KG1 (cell line): ENCODE data around the gene KRTAP10-5.
"Not testable (repeated sequence)": the region's sequence is repeated elsewhere in the genome, so short reads cannot be mapped to it uniquely, and the experiment has no call there.

ENCODE experiments used
- DNase-seq: peaks from one replicate; lab custom pipeline; 2025; lab: John Stamatoyannopoulos, UW

Gene KRTAP10-5

DNA sequence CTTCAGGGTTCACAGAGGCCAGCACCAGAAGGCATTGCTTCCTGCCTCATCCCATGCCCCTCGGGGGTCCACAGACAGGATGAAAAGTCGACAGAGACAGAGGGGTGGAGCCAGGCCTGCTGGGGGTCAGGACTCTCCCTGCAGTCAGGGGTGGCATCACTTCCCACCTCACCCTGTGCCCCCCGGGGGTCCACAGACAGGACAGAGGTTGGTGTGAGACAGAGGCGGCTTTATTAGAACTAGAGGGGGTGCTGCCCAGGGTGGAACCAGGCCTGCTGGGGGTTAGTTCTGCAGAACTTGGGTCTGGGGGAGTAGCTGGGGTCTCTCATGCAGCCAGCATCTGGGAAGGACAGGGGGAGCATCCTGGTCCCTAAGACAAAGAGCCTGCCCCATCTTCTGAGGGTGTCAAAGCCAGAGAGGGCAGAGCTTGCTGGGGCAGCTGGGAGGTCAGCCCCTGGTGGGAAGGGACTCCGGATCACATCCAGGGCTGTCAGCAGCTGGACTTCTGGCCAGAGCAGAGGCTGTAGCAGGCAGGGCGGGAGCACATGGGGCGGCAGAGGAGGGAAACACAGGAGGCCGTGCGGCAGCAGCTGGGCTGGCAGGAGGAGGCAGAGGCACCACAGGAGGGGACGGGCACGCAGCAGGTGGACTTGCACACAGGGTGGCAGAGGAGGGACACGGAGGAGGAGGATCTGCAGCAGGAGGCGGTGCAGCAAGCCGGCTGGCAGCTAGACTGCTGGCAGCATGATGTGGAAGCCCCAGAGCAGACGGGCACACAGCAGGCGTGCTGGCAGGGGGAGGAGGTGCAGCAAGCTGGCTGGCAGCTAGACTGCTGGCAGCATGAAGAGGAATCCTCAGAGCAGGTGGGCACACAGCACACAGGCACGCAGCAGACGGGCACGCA lies 10.7 kb upstream of the KRTAP10-5 start:
- not testable (repeated sequence) for DNase-seq

DNA sequence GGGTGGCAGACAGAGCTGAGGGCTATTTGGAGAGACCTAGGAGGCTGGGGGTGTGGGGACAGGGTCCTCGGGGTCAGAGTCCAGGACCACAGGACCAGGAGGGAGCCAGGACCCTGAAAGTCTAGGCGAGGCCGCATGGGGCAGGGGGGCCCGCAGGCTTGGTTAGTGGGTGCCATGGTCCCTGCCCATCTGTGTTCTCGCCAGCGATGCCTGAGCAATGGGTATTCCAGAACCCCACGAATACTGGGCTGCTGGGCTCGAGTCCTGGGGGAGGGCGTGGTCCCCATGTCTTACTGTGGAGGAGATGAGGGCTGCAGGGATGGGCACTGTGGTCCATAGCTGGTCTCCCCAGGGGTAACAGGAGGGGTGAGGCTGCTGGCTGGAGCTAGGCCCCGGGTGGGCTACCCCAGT lies 9.9 kb upstream of the KRTAP10-5 start:
- DNase-seq: no peak

DNA sequence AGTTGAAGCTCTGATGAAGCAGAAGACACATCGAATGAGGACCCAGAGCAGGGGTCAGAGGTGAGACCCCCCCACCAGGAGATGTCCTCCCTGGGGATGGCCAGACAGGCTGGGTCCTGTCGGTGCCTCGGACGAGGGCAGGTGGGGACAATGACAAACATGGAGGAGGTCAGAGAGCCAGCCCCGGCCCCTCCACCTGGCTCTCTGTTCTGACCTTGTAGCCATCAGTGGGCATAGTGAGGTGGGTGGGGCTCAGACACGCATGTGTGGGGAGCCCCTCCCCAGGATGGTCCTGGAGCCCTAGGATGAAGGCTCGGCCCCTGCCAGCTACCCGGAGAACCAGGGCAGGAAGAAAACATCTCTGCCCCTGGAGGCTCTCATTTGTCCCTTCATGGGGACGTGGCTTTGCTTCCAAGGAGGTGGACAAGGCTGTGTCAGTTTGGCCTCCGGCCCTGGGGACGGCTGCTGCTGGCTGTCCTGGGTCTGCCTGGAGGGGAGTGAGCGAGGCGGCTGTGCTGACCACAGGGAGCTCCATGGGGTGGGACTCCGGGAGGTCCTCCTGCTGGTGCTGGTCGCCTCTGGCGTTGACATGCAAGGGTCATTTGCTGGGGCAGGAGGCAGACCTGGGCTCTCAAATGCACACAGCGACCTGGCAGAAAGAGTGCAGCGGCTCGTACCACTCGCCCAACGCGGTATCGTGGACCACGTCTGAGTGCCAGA lies 9.3 kb upstream of the KRTAP10-5 start:
- no peak for DNase-seq

DNA sequence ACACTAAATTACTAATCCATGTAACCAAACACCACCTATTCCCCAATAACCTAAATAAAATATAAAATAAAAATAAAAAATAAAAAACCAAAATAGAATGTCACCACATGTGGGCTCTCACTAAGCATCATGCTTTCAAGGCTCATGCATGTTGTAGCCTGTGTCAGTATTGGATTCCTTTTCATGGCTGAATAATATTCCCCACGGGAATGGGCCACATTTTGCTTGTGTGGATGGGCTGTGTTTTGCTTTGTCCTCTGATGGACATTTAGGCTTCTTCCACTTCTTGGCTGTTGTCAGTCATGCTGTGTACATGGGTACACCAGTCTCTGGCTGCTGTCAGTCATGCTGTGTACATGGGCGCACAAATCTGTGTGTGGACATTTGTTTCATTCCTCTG lies 8.7 kb upstream of the KRTAP10-5 start:
- no peak for DNase-seq

DNA sequence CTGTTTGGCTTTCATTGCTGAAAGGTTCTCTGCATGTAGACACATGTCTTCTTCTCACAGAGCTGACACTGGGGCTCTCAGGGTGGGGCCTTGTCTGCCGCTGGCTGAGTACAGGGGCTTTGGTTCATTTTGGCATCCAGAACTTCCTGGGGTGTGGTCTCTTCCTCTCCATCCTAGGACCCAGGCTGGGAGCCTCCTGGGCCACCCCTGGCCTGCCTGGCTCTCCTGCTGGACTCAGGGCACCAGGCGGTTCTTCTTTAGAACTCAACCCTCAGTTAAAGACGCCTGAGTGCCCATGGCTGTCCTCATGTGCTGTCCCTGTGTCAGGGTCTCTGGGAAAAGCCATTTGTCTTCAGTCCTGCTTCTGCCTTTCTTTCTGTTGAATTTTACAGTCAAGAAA lies 5.5 kb upstream of the KRTAP10-5 start:
- no peak for DNase-seq

DNA sequence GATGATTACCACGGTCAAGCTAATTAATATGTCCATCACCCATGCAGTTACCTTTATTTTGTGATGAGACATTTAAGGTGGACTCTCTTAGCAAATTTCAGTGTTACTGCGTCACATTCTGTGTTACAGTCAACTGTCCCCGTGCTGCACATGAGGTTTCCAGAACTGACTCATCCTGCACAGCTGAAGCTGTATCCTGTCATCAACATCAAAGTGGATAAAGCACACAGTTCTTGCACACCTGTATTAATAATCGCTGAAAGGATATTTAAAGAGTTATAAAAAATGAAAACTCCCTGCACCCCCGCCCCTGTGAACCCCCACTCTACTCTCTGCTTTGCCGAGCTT lies 3.4 kb upstream of the KRTAP10-5 start:
- no peak for DNase-seq

DNA sequence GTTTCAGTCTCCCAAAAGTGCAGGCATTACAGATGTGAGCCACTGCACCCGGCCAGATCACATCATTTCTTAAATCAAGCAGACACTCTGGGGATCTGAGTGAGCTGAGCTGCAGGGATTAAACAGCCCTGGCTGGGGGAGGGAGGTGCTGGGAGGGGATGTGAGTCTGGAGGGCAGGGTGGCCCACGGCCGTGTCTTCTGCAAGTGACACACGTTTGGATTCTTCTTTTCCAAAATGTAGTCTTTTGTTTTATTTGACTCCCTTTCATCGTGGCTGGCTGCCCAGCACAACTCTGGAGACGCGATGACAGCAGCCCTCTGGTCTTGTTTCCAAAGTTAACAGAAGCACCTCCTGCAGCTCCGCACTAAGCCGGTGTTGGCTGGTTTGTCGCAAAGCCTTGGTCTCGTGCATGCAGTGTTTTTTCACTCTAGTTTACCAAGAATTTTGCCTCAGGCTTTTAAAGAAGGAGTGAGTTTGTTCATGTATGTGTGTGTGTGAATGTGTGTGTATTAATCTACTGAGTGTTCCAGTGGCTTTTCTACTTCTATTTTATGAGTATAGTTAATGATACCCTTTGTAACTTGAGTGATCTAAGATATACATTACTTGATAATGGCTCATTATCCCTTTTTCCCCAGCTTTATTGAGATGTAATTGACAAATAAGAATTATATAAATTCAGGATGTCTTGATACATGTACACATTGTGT lies 2.8 kb upstream of the KRTAP10-5 start:
- DNase-seq: no peak

DNA sequence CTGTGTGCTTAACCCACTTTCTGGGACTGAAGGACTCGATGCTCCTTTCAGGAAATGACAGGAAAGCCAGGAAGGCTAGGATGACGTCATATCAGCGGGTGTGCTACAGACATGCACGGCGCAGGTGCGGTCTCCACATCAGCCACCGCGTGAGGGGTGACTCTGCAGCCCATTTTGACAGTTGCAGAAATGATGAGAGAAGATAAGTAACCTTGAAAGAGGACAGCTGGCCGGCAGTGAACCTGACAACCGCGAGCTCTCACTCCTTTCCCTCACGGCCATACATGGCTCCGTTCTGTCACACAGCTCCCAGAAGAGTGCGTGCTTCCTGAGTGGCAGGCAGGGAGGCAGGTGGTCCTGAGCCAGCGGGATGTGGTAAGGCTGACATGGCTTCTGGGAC lies 1.7 kb upstream of the KRTAP10-5 start:
- no peak for DNase-seq

DNA sequence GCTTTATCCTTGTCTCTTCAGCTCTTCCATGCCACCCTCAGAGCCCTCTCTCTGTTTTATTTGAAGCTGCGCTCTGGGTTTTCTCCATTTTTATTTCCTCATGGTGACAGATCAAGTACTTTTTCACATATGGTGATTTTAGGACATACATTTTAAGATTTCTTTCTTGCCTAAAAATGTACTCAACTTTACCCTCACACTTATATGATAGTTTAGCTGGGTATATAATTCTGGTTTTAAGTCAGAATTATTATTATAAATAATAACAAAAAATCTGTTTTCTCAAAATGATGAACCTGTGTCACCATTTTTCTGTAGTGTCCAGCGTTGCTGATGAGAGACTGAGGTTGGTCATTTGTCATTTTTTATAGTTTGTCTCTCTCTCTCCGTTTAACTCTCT lies 754 bp upstream of the KRTAP10-5 start:
- no peak for DNase-seq

DNA sequence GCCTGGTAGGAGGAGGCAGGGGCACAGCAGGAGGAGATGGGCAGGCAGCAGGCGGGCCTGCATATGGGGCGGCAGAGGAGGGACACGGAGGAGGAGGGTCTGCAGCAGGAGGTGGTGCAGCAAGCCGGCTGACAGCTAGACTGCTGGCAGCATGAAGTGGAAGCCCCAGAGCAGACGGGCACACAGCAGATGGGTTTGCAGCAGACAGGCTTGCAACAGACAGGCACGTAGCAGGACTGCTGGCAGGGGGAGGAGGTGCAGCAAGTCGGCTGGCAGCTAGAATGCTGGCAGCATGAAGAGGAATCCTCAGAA lies 615 bp downstream of the KRTAP10-5 start:
- DNase-seq: no peak

DNA sequence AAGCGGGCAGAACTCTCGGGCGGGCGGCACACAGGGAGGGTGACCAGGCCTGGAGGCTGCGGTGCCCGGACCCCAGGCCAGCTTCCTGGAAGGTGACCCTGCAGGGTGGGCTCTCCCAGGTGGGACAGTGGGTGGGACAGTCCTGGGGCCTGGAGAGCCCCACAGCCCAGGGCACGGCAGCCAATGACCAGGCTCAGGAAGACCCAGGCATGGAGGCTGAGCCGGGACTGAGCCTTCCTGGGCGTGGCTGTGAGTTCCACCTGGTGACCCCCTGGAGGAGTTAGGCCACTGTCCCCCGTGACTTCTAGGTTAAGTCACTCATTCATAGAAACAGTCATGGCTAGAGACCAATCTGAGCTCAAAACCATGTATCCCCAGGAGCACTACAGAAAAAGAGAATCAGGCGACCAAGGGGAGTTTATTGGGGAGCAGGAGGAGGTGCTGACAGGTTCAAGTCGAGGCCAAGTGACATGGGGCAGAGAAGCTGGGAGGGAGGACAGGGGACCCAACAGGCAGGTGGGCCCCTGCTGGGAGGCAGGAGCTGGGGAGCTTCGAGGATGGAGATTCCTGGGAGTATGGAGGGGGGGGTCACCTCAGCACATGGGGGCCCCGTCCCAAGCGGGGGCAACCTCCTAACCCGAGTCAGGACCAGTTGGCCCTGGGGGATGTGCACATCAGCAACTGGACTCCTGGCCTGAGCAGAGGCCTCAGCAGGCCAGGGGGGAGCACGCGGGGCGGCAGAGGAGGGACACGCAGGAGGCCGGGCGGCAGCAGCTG lies 1.2 kb downstream of the KRTAP10-5 start:
- DNase-seq: no peak

DNA sequence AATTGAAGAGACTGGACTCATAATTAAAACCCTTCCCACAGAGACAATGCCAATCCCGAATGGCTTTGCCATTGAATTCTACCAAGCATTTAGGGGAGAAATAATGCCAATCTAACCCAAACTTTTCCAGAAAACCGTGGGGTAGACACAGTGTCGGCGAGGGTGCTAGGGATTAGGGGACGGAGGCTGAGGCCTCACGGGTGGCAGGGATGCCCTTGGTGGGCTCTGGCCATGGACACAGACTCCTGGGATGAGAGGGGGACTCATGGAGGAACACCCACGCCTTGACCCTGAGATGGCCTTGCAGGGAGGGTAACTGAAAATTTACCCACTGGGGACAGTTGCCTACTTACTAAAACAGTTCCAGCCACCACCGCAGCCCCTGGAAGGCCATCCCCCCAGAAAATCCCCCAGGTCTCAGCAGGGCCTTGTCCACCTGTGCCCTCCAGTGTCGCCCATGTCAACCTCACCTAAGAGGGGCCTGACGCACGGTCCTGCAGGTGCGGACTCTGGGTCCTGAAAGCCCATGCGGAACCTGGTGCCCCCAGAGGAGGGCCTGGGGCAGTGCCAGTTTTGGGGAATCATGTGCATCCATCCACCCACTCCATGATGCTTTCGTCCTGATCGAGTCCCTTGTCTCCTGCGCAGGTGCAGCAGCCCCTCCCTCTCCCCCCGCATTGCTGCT lies 1.9 kb downstream of the KRTAP10-5 start:
- no peak for DNase-seq

DNA sequence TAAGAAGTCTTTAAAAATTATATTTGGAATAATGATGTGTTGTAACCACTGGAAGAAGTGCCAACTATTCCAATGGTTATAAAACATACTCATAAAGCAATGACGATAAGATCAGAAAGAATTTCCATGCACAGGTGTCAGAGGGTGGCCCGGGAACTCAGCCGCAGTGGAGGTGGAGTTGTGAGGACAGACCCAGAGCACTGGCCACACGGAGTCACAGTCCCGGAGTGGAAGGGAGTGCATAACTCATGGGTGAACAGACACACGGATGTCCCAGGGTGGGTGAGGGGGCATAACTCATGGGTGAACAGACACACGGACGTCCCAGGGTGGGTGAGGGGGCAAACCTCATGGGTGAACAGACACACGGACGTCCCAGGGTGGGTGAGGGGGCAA lies 4.4 kb downstream of the KRTAP10-5 start:
- DNase-seq: no peak

DNA sequence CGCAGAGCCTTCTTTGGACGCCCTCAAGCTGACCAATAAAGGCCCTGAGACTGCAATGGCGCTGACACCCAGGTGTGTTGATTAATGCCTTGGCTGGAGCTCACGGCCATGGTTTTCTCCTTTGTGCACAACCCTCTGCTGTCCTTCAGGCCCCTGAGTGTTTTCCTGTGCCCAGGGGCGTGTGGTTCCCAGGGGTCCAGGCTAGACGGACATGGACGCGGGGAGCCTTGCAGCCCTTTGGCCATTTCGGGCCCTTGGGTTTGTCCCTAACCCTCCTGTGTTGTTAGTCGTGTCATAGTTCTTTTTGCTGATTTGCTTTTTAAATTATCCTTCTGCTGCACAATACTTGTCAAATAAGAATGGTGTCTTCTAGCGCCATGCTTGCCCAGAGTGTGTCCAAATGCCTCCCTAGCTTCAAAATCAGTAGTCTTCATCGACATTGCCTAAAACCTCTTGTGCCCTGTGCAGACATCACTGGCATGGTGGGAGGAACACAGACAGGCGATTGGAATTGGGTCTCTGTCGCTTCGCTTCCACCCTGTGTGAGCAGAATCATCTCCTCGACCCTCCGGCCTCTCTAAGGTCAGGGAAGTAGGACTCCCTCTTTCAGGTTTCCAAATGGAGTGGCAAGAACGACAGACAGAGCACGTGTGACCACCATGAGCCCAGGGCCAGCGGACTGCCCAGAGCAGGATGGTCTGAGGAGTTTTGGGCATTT lies 4.9 kb downstream of the KRTAP10-5 start:
- no peak for DNase-seq

DNA sequence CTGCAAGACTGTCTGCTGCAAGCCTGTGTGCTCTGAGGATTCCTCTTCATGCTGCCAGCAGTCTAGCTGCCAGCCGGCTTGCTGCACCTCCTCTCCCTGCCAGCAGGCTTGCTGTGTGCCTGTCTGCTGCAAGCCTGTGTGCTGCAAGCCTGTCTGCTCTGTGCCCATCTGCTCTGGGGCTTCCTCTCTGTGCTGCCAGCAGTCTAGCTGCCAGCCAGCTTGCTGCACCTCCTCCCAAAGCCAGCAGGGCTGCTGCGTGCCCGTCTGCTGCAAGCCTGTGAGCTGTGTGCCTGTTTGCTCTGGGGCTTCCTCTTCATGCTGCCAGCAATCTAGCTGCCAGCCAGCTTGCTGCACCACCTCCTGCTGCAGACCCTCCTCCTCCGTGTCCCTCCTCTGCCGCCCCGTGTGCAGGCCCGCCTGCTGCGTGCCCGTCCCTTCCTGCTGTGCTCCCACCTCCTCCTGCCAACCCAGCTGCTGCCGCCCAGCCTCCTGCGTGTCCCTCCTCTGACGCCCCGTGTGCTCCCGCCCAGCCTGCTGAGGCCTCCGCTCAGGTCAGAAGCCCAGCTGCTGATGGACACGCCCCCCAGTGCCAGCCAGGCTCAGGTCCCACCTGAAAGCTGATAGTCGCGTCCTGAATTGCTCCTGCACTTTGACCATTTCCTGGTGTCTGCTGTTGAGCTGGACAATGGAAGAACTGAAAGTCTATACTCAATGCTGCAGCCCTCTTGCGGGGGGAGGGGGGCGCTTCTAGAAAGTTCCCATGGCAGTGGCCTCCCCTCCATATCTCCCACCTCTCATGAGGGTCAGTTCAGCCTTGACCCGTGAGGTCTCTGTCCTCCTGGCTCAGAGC lies 5.7 kb downstream of the KRTAP10-5 start:
- no peak for DNase-seq

DNA sequence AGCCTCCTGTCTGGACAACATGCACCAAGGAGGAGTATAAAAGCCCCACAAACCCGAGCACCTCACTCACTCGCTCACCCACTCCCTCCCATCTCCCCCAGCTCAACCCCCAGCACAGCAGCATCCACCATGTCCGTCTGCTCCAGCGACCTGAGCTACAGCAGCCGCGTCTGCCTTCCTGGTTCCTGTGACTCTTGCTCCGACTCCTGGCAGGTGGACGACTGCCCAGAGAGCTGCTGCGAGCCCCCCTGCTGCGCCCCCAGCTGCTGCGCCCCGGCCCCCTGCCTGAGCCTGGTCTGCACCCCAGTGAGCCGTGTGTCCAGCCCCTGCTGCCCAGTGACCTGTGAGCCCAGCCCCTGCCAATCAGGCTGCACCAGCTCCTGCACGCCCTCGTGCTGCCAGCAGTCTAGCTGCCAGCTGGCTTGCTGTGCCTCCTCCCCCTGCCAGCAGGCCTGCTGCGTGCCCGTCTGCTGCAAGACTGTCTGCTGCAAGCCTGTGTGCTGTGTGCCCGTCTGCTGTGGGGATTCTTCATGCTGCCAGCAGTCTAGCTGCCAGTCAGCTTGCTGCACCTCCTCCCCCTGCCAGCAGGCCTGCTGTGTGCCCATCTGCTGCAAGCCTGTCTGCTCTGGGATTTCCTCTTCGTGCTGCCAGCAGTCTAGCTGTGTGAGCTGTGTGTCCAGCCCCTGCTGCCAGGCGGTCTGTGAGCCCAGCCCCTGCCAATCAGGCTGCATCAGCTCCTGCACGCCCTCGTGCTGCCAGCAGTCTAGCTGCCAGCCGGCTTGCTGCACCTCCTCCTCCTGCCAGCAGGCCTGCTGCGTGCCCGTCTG lies 6.6 kb downstream of the KRTAP10-5 start, which contains the start of gene KRTAP10-4:
Gene KRTAP10-4 (plus strand): TSS at position 100 of the 827 bp plus-strand sequence. CDS start 30 bp downstream, at position 130.
- not testable (repeated sequence) for DNase-seq

DNA sequence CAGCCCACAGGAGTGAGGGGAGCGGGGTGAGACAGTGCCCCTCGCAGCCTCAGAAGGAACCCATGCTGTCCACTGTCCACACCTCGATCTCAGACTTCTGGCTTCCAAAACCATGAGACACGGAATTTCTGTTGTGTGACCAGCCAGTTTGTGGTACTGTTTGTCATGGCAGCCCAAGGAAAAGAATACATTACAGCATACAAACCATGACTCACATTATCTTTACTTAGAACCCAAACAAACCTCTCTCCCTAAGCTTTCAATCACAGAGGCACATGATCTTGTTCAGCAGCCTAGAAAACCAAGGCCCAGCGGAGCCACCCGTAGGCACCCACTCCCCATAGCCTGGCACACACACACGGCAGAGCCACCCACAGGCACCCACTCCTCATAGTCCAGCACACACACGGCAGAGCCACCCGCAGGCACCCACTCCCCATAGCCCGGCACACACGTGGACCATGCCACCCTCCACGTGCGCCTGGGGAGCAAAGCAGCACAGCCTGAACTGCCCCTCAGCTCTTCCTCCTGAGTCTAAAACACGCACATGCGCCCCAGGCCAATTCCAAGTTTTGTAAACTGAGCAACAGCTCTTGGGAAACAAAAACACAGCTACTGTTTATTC lies 7.3 kb downstream of the KRTAP10-5 start:
- DNase-seq: no peak
